Measurements from ENCODE around the gene MEOX1. TPM values are rescaled to one million over a fixed set of nuclear protein-coding genes. Genes with fewer than 3 reads are reported as not detected.

The MEOX1 gene
- total and polyA plus RNA-seq, 2 of the 13 experiments (the other 11 are each of a cell fraction or from before 2014, with no cell fraction given), result not detected

DNA sequence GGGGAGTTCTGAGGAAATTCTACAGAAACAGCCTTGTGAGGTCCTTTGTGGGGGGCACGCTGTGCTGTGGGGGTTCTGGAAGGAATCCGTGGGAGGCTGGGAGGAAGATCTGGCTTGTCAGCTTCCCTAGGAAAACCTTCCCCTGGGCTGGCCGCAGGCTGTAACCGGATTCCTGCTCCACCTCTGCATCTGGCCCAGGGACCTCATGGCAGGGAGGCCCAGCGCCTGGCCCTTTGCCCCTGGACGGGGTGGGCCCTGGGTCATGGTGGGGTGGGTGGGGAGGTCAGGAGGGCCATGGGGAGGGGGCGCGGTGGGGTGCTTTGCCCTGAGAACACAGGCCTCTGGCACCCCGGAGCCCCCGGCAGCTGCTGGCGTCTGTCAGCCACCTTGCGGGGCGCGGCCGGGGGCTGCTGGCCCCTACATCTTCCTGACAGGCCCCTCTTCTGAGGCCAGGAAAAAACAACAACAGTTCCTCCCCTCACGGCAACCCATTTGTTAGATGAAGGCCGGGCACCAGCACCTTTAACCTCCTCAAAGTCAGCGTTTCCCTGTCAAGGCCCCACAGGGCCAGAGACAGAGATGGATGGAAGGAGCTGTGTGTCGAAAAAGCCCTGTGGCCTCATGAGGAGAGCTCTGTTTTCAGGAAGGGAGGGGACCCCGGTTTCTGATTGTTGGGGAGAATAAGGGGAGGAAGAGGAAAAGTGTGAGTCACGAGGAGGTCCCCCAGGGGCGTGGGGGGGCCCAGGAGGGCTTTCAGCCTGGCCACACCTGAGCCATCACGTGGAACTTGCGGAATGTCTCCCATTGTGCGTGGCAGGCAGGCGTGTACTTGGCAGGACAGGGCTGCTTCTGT is 3.6 kb upstream of the MEOX1 start (continued):
- TF ChIP-seq, protein P1, sequence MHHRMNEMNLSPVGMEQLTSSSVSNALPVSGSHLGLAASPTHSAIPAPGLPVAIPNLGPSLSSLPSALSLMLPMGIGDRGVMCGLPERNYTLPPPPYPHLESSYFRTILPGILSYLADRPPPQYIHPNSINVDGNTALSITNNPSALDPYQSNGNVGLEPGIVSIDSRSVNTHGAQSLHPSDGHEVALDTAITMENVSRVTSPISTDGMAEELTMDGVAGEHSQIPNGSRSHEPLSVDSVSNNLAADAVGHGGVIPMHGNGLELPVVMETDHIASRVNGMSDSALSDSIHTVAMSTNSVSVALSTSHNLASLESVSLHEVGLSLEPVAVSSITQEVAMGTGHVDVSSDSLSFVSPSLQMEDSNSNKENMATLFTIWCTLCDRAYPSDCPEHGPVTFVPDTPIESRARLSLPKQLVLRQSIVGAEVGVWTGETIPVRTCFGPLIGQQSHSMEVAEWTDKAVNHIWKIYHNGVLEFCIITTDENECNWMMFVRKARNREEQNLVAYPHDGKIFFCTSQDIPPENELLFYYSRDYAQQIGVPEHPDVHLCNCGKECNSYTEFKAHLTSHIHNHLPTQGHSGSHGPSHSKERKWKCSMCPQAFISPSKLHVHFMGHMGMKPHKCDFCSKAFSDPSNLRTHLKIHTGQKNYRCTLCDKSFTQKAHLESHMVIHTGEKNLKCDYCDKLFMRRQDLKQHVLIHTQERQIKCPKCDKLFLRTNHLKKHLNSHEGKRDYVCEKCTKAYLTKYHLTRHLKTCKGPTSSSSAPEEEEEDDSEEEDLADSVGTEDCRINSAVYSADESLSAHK (CRISPR knock-in tag; IDR thresholded peaks at IDR 0.05; ENCODE audit: borderline replicate concordance), result 0 out of 2 replicates have a peak, but pooled peaks have one; percentile 19
- TF ChIP-seq, protein P2, sequence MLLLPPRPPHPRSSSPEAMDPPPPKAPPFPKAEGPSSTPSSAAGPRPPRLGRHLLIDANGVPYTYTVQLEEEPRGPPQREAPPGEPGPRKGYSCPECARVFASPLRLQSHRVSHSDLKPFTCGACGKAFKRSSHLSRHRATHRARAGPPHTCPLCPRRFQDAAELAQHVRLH (CRISPR knock-in tag; IDR thresholded peaks at IDR 0.05; ENCODE audit: borderline replicate concordance, low read depth), result 0 out of 2 replicates have a peak, but pooled peaks have one; percentile 32
- TF ChIP-seq ZNF33B (CRISPR knock-in tag; IDR thresholded peaks at IDR 0.05), result 0 out of 2 replicates have a peak, but pooled peaks have one; percentile 16
- peak; percentile 4; the same call in 1 of the 2 replicates for TF ChIP-seq BHLHE40 (IDR thresholded peaks at IDR 0.05; ENCODE audit: low read length)
- TF ChIP-seq, protein P3, sequence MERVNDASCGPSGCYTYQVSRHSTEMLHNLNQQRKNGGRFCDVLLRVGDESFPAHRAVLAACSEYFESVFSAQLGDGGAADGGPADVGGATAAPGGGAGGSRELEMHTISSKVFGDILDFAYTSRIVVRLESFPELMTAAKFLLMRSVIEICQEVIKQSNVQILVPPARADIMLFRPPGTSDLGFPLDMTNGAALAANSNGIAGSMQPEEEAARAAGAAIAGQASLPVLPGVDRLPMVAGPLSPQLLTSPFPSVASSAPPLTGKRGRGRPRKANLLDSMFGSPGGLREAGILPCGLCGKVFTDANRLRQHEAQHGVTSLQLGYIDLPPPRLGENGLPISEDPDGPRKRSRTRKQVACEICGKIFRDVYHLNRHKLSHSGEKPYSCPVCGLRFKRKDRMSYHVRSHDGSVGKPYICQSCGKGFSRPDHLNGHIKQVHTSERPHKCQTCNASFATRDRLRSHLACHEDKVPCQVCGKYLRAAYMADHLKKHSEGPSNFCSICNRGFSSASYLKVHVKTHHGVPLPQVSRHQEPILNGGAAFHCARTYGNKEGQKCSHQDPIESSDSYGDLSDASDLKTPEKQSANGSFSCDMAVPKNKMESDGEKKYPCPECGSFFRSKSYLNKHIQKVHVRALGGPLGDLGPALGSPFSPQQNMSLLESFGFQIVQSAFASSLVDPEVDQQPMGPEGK (CRISPR knock-in tag; IDR thresholded peaks at IDR 0.05), result peak; percentile 80
- TF ChIP-seq, protein P4, sequence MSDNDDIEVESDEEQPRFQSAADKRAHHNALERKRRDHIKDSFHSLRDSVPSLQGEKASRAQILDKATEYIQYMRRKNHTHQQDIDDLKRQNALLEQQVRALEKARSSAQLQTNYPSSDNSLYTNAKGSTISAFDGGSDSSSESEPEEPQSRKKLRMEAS (IDR thresholded peaks at IDR 0.05), result peak; percentile 86
- peak; percentile 66 for TF ChIP-seq GATAD2A (CRISPR knock-in tag; IDR thresholded peaks at IDR 0.05)
- TF ChIP-seq FOSL1 (CRISPR knock-in tag; IDR thresholded peaks at IDR 0.05; ENCODE audit: borderline replicate concordance), result 0 out of 2 replicates have a peak, but pooled peaks have one; percentile 24
- peak; percentile 81 for TF ChIP-seq ZFX (CRISPR knock-in tag; IDR thresholded peaks at IDR 0.05; ENCODE audit: low read depth)
- TF ChIP-seq ZFY (CRISPR knock-in tag; IDR thresholded peaks at IDR 0.05), result peak; percentile 75
- TF ChIP-seq, protein P5, sequence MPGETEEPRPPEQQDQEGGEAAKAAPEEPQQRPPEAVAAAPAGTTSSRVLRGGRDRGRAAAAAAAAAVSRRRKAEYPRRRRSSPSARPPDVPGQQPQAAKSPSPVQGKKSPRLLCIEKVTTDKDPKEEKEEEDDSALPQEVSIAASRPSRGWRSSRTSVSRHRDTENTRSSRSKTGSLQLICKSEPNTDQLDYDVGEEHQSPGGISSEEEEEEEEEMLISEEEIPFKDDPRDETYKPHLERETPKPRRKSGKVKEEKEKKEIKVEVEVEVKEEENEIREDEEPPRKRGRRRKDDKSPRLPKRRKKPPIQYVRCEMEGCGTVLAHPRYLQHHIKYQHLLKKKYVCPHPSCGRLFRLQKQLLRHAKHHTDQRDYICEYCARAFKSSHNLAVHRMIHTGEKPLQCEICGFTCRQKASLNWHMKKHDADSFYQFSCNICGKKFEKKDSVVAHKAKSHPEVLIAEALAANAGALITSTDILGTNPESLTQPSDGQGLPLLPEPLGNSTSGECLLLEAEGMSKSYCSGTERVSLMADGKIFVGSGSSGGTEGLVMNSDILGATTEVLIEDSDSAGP (CRISPR knock-in tag; IDR thresholded peaks at IDR 0.05; ENCODE audit: borderline replicate concordance), result peak; percentile 53; the same call in 1 of the 2 replicates
- no peak for TF ChIP-seq KDM5A (IDR thresholded peaks at IDR 0.05; ENCODE audit: borderline replicate concordance, low read length)
- TF ChIP-seq SMAD9 (CRISPR knock-in tag; IDR thresholded peaks at IDR 0.05), result no peak
- TF ChIP-seq MEF2D (CRISPR knock-in tag; IDR thresholded peaks at IDR 0.05), result 0 out of 2 replicates have a peak, but pooled peaks have one; percentile 60
- TF ChIP-seq, protein P6, sequence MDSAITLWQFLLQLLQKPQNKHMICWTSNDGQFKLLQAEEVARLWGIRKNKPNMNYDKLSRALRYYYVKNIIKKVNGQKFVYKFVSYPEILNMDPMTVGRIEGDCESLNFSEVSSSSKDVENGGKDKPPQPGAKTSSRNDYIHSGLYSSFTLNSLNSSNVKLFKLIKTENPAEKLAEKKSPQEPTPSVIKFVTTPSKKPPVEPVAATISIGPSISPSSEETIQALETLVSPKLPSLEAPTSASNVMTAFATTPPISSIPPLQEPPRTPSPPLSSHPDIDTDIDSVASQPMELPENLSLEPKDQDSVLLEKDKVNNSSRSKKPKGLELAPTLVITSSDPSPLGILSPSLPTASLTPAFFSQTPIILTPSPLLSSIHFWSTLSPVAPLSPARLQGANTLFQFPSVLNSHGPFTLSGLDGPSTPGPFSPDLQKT (CRISPR knock-in tag; IDR thresholded peaks at IDR 0.05; ENCODE audit: borderline replicate concordance), result no peak
- TF ChIP-seq, protein P7, sequence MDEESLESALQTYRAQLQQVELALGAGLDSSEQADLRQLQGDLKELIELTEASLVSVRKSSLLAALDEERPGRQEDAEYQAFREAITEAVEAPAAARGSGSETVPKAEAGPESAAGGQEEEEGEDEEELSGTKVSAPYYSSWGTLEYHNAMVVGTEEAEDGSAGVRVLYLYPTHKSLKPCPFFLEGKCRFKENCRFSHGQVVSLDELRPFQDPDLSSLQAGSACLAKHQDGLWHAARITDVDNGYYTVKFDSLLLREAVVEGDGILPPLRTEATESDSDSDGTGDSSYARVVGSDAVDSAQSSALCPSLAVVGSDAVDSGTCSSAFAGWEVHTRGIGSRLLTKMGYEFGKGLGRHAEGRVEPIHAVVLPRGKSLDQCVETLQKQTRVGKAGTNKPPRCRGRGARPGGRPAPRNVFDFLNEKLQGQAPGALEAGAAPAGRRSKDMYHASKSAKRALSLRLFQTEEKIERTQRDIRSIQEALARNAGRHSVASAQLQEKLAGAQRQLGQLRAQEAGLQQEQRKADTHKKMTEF (CRISPR knock-in tag; IDR thresholded peaks at IDR 0.05), result 0 out of 2 replicates have a peak, but pooled peaks have one; percentile 22
- TF ChIP-seq, protein P8, sequence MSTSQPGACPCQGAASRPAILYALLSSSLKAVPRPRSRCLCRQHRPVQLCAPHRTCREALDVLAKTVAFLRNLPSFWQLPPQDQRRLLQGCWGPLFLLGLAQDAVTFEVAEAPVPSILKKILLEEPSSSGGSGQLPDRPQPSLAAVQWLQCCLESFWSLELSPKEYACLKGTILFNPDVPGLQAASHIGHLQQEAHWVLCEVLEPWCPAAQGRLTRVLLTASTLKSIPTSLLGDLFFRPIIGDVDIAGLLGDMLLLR (CRISPR knock-in tag; IDR thresholded peaks at IDR 0.05), result 0 out of 2 replicates have a peak, but pooled peaks have one; percentile 24
